Upper lobe of left lung (tissue), 6 donors: ENCODE data around the gene HNRNPC. TPM values are rescaled to one million over a fixed set of nuclear protein-coding genes. Genes with fewer than 3 reads are reported as not detected.

Experiments used
- ATAC-seq, 2 donors: fragments of 200-7000 bp; cut with Tn5 transposase; one replicate each; pipeline ENCODE4 v1.9.1; 2022; ENCODE audit warnings: mild to moderate bottlenecking in 2 of 2, moderate library complexity in 2 of 2; ENCODE audit not compliant: low FRiP score in 2 of 2
- DNase-seq, 2 donors: peaks; one replicate each; pipeline ENCODE4 v3.0.0-alpha.2; 2019 to 2020
- H3K27ac ChIP-seq, 4 donors: fragments of 200-600 bp; sonication (generic); one replicate each; pipeline ENCODE4 v1.5.1; 2016 to 2019
- H3K27me3 ChIP-seq, 4 donors: fragments of 200-600 bp; sonication (generic); one replicate each; pipeline ENCODE4 v1.5.1; 2017 to 2019
- H3K36me3 ChIP-seq, 4 donors: fragments of 200-600 bp; sonication (generic); one replicate each; pipeline ENCODE4 v1.5.1; 2016 to 2019
- H3K4me1 ChIP-seq, 4 donors: fragments of 200-600 bp; sonication (generic); one replicate each; pipeline ENCODE4 v1.5.1; 2018 to 2019
- H3K4me3 ChIP-seq, 4 donors: fragments of 200-600 bp; sonication (generic); one replicate each; pipeline ENCODE4 v1.5.1; 2017 to 2019; ENCODE audit warnings: mild to moderate bottlenecking in 2 of 4, moderate library complexity in 1 of 4
- H3K9me3 ChIP-seq, 4 donors: fragments of 200-600 bp; sonication (generic); one replicate each; pipeline ENCODE4 v1.5.1; 2018 to 2019
- EP300 ChIP-seq, 4 donors: sonication (generic); formaldehyde crosslinking; IDR thresholded peaks; one replicate each; pipeline ENCODE4 v1.5.1; 2017; ENCODE audit warnings: antibody characterized with exemption in 4 of 4, control low read depth in 2 of 4
- POLR2A ChIP-seq, 4 donors: fragments of 450-650 bp; IDR thresholded peaks; one replicate each; pipeline ENCODE4 v1.5.1; 2016 to 2017; ENCODE audit warnings: antibody characterized with exemption in 4 of 4, mild to moderate bottlenecking in 2 of 4
- POLR2AphosphoS5 ChIP-seq, 2 donors: sonication (generic); formaldehyde crosslinking; IDR thresholded peaks; one replicate each; pipeline ENCODE4 v1.5.1; 2017; ENCODE audit warnings: antibody characterized with exemption in 2 of 2
- WGBS, 2 donors: methylation state at CpG; one replicate each; pipeline ENCODE4 v1.1.5; 2017 to 2018; 5-methylcytosine and 5-hydroxymethylcytosine counted together
- total RNA-seq, 6 donors: library from RNA; depleted of rRNA in 4 of 6; stranded (reverse); fragments of >200 nt in 4 of 6; gene quantifications; one replicate each; pipeline versions ENCODE4 v1.1.0 to v1.2.1, GENCODE V29; 2016 to 2021
- TF ChIP-seq, protein P1 (sequence below), 6 experiments: fragments of 450-650 bp in 4 of 6; fragments of 200-600 bp in 2 of 6; sonication (generic) in 2 of 6; IDR thresholded peaks; one replicate each; pipeline ENCODE4 v1.5.1; 2016 to 2019; ENCODE audit warnings: antibody characterized with exemption in 6 of 6
- donor health status: DM: no; HTN: no; CAD: no; lungs with moderate emphysema.
- donor health status: DM: no; HTN: yes; CAD: no; lungs with severe emphysema.

HNRNPC gene
- total RNA-seq, 6 donors from 2014 or later, result 119 to 390 (median 293) TPM

DNA sequence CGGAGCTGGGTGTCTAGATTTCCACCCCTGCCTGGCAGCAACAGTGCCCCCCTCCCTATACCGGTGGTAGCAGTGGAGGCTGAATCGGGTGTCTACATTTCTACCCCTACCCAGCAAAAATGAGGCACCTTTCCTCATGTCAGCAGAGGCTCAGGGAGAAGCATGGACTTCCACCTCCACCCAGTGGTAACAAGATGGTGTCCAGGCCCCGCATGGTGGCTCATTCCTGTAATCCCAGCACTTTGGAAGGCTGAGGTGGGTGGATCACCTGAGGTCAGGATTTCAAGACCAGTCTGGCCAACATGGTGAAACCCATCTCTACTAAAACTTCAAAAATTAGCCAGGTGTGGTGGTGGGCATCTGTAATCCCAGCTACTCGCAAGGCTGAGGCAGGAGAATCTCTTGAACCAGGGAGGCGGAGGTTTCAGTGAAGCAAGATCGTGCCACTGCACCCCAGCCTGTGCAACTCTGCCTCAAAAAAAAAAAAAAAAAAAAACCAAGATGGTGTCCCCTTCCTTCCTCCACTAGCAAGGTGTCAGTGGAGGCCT, 77.9 kb downstream of the HNRNPC start:
- Histone ChIP-seq H3K4me3 (peak overlapping the region in 2 of 4 donors; percentile 41 to 42), H3K27me3 (no peaks in the 10 kb centered on the region), H3K36me3 (no peaks in the 10 kb centered on the region), H3K4me1 (peaks cover 5 to 14% (median 12%) of the 10 kb centered on the region in 4 donors), H3K27ac (no peak overlapping the region), H3K9me3 (no peaks in the 10 kb centered on the region)
- no peak for DNase-seq
- TF ChIP-seq EP300 (IDR thresholded peaks at IDR 0.05), result no peak
- no peak for TF ChIP-seq POLR2AphosphoS5 (IDR thresholded peaks at IDR 0.05)
- TF ChIP-seq POLR2A (IDR thresholded peaks at IDR 0.05), result no peak
- TF ChIP-seq, protein P1, sequence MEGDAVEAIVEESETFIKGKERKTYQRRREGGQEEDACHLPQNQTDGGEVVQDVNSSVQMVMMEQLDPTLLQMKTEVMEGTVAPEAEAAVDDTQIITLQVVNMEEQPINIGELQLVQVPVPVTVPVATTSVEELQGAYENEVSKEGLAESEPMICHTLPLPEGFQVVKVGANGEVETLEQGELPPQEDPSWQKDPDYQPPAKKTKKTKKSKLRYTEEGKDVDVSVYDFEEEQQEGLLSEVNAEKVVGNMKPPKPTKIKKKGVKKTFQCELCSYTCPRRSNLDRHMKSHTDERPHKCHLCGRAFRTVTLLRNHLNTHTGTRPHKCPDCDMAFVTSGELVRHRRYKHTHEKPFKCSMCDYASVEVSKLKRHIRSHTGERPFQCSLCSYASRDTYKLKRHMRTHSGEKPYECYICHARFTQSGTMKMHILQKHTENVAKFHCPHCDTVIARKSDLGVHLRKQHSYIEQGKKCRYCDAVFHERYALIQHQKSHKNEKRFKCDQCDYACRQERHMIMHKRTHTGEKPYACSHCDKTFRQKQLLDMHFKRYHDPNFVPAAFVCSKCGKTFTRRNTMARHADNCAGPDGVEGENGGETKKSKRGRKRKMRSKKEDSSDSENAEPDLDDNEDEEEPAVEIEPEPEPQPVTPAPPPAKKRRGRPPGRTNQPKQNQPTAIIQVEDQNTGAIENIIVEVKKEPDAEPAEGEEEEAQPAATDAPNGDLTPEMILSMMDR (IDR thresholded peaks at IDR 0.05), result no peak
- WGBS, 2 donors, result 85 to 90% methylated on average over 7 of the region's 7 CpGs
- ATAC-seq, result no peak

DNA sequence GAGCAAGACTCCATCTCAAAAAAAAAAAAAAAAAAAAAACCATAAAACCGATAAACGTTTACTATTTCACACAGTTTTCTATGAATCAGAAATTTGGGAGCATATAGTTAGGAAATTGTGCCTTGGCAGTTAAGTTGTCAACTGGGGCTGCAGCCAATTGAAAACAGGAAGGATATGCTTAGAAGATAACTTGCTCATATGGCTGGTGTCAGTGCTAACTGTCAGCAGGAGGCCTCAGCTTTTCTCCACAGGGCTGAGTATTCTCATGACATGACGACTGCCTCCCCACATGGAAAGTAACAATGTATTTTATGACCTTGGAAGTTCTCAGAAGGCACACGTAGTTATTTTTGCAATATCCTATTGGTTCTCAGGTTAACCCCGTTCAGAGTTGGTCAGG, 83.8 kb downstream of the HNRNPC start:
- H3K36me3 ChIP-seq, result no peaks in the 10 kb centered on the region
- ATAC-seq, result no peak
- no peak for DNase-seq
- peaks cover 0 to 4% (median 0%) of the 10 kb centered on the region in 4 donors for H3K9me3 ChIP-seq
- H3K27me3 ChIP-seq, result no peaks in the 10 kb centered on the region
- H3K4me3 ChIP-seq, result no peak overlapping the region
- TF ChIP-seq EP300 (IDR thresholded peaks at IDR 0.05) (no peak), POLR2AphosphoS5 (IDR thresholded peaks at IDR 0.05) (no peak), POLR2A (IDR thresholded peaks at IDR 0.05) (no peak)
- TF ChIP-seq, protein P1 (IDR thresholded peaks at IDR 0.05), result no peak
- H3K4me1 ChIP-seq, result no peaks in the 10 kb centered on the region
- no peak overlapping the region for H3K27ac ChIP-seq
- 45 to 53% methylated on average over 5 of the region's 5 CpGs for WGBS, 2 donors

DNA sequence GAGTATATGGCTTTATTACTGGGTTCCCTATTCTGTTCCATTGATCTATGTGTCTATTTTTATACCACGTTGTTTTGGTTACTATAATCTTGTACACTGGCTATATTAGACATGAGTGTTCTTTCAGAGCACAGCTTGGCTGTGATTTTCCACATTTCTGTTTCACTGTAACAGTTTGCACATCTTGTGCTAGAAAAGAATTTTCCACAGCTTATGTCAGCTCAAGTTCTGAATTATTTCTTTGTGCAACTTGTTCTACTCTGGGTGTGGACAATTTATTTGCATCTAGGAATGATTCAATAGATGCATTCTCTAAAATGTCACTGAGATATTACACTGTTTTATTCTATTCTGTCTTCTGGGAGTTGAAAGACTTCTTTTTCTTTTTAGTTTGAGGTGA, 85.0 kb downstream of the HNRNPC start:
- Histone ChIP-seq H3K9me3 (peaks cover 0 to 4% (median 0%) of the 10 kb centered on the region in 4 donors), H3K36me3 (no peaks in the 10 kb centered on the region), H3K27me3 (no peaks in the 10 kb centered on the region), H3K4me3 (no peak overlapping the region), H3K27ac (no peak overlapping the region), H3K4me1 (no peaks in the 10 kb centered on the region)
- ATAC-seq (no peak), DNase-seq (no peak)
- TF ChIP-seq, protein P1 (IDR thresholded peaks at IDR 0.05), result no peak
- no peak for TF ChIP-seq POLR2A (IDR thresholded peaks at IDR 0.05)
- no peak for TF ChIP-seq POLR2AphosphoS5 (IDR thresholded peaks at IDR 0.05)
- TF ChIP-seq EP300 (IDR thresholded peaks at IDR 0.05), result no peak
- WGBS, 2 donors, result 55 to 65% methylated on average over 1 of the region's 1 CpG

DNA sequence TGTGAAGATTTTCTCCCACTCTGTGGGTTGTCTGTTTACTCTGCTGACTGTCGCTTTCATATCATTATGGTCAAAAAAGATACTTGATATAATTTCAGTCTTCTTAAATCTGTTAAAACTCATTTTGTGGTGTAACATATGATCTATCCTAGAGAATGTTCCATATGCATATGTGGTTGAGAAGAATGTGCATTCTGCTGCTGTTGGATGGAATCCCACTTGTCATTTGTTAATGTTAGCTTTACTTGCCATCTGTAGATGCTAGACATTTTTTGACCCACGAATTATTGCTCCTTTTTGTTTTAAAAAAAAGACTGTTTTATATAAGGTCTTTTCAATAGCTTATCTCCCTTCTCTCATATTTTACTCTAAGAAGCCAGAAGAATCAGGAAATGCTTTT, 87.1 kb downstream of the HNRNPC start:
- ATAC-seq (no peak), DNase-seq (no peak)
- H3K36me3 ChIP-seq, result no peaks in the 10 kb centered on the region
- no peak overlapping the region for H3K4me3 ChIP-seq
- H3K27me3 ChIP-seq, result no peaks in the 10 kb centered on the region
- H3K9me3 ChIP-seq, result peaks cover 0 to 4% (median 0%) of the 10 kb centered on the region in 4 donors
- no peaks in the 10 kb centered on the region for H3K4me1 ChIP-seq
- no peak for TF ChIP-seq EP300 (IDR thresholded peaks at IDR 0.05)
- TF ChIP-seq POLR2AphosphoS5 (IDR thresholded peaks at IDR 0.05), result no peak
- TF ChIP-seq POLR2A (IDR thresholded peaks at IDR 0.05), result no peak
- TF ChIP-seq, protein P1 (IDR thresholded peaks at IDR 0.05), result no peak
- WGBS, 2 donors, result 64 to 70% methylated on average over 2 of the region's 2 CpGs
- no peak overlapping the region for H3K27ac ChIP-seq

DNA sequence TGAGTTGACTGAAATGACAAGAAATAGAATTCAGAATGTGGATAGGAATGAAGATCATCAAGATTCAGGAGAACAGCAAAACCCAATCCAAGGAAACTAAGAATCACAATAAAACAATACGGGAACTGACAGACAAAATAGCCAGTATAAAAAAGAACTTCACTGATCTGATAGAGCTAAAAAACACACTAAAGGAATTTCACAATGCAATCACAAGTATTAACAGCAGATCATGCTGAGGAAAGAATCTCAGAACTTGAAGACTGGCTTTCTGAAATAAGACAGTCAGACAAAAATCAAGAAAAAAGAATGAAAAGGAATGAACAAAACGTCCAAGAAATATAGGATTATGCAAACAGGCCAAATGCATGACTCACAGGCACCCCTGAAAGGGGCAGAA, 98.1 kb downstream of the HNRNPC start:
- ATAC-seq, result no peak
- Histone ChIP-seq H3K4me1 (peaks cover 0 to 6% (median 0%) of the 10 kb centered on the region in 4 donors), H3K9me3 (no peaks in the 10 kb centered on the region), H3K27me3 (no peaks in the 10 kb centered on the region), H3K36me3 (no peaks in the 10 kb centered on the region), H3K4me3 (no peak overlapping the region), H3K27ac (no peak overlapping the region)
- DNase-seq, result no peak
- 49 to 68% methylated on average over 2 of the region's 2 CpGs for WGBS, 2 donors
- TF ChIP-seq POLR2AphosphoS5 (IDR thresholded peaks at IDR 0.05) (no peak), EP300 (IDR thresholded peaks at IDR 0.05) (no peak), POLR2A (IDR thresholded peaks at IDR 0.05) (no peak)
- TF ChIP-seq, protein P1 (IDR thresholded peaks at IDR 0.05), result no peak
